Mesothelial cell of epicardium (in vitro differentiated cells): ENCODE results near the gene RPL15. TPM values are rescaled to one million over a fixed set of nuclear protein-coding genes. Genes with fewer than 3 reads are reported as not detected.

Experiments
- DNase-seq, 2 experiments: peaks; one replicate each; pipeline ENCODE4 v3.0.0; 2021; ENCODE audit warnings: low spot score in 2 of 2; ENCODE audit not compliant: unreplicated experiment in 2 of 2
- H3K27ac Mint-ChIP-seq: 2 replicates; pipeline ENCODE4 v1.8.0; 2021; ENCODE audit warnings: mixed read lengths
- H3K27me3 Mint-ChIP-seq: 2 replicates; pipeline ENCODE4 v1.8.0; 2021; ENCODE audit warnings: low read depth, mixed read lengths
- H3K36me3 Mint-ChIP-seq: 2 replicates; pipeline ENCODE4 v1.8.0; 2021; ENCODE audit warnings: mixed read lengths
- H3K4me1 Mint-ChIP-seq: 2 replicates; pipeline ENCODE4 v1.8.0; 2021; ENCODE audit warnings: mixed read lengths
- H3K4me3 Mint-ChIP-seq: 2 replicates; pipeline ENCODE4 v1.8.0; 2021; ENCODE audit warnings: mild to moderate bottlenecking, moderate library complexity, mixed read lengths
- H3K9me3 Mint-ChIP-seq: 2 replicates; pipeline ENCODE4 v1.8.0; 2021; ENCODE audit warnings: mixed read lengths
- total RNA-seq: library from RNA; stranded (reverse); gene quantifications from 3 replicates; pipeline ENCODE4 v1.2.1, GENCODE V29; 2021
- TF ChIP-seq, protein P1 (sequence below): fragments of 200-600 bp; sonication (generic); IDR thresholded peaks from one replicate; pipeline ENCODE4 v1.5.0; 2021; ENCODE audit warnings: antibody characterized with exemption; ENCODE audit not compliant: unreplicated experiment

RPL15 gene
- total RNA-seq, 1 donor from 2014 or later: 1,989 TPM

DNA sequence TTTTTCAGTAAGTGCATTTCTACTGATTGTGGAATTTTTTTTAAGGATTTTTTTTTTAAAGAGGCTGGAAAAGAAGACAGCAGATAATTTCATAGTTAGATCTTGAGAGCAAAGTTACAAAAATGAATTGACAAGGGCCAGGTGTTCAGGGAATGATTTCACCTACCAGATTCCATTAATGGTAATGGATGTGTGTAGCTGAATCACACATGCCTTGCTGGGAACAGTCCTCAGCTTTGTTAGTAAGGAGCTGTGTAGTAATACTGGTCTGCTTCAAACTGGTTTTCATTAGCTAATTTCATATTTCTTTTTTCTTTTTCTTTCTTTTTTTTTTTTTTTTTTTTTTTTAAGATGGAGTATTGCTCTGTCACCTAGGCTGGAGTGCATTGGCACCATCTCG is 44.1 kb downstream of the RPL15 start:
- TF ChIP-seq, protein P1, sequence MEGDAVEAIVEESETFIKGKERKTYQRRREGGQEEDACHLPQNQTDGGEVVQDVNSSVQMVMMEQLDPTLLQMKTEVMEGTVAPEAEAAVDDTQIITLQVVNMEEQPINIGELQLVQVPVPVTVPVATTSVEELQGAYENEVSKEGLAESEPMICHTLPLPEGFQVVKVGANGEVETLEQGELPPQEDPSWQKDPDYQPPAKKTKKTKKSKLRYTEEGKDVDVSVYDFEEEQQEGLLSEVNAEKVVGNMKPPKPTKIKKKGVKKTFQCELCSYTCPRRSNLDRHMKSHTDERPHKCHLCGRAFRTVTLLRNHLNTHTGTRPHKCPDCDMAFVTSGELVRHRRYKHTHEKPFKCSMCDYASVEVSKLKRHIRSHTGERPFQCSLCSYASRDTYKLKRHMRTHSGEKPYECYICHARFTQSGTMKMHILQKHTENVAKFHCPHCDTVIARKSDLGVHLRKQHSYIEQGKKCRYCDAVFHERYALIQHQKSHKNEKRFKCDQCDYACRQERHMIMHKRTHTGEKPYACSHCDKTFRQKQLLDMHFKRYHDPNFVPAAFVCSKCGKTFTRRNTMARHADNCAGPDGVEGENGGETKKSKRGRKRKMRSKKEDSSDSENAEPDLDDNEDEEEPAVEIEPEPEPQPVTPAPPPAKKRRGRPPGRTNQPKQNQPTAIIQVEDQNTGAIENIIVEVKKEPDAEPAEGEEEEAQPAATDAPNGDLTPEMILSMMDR: no peak
- Mint-ChIP-seq H3K27ac (no peak overlapping the region), H3K36me3 (peaks cover 52% of the 10 kb centered on the region), H3K4me1 (peaks cover 9% of the 10 kb centered on the region), H3K27me3 (no peaks in the 10 kb centered on the region), H3K9me3 (no peaks in the 10 kb centered on the region), H3K4me3 (no peak overlapping the region)
- no peak for DNase-seq

DNA sequence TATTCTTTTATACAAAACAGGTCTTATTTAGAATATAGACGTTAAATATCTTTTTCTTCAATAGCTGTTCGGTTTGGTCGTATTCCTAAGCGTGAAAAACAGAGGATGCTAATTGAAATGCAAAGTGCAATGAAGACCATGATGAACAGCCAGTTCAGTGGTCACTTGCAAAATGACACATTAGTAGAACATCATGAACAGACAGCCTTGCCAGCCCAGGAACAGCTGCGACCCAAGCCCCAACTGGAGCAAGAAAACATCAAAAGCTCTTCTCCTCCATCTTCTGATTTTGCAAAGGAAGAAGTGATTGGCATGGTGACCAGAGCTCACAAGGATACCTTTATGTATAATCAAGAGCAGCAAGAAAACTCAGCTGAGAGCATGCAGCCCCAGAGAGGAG is 45.0 kb downstream of the RPL15 start:
- Mint-ChIP-seq H3K4me1 (peaks cover 10% of the 10 kb centered on the region), H3K36me3 (peaks cover 50% of the 10 kb centered on the region), H3K27me3 (no peaks in the 10 kb centered on the region), H3K27ac (no peak overlapping the region), H3K4me3 (no peak overlapping the region), H3K9me3 (no peaks in the 10 kb centered on the region)
- DNase-seq: no peak
- TF ChIP-seq, protein P1: no peak

DNA sequence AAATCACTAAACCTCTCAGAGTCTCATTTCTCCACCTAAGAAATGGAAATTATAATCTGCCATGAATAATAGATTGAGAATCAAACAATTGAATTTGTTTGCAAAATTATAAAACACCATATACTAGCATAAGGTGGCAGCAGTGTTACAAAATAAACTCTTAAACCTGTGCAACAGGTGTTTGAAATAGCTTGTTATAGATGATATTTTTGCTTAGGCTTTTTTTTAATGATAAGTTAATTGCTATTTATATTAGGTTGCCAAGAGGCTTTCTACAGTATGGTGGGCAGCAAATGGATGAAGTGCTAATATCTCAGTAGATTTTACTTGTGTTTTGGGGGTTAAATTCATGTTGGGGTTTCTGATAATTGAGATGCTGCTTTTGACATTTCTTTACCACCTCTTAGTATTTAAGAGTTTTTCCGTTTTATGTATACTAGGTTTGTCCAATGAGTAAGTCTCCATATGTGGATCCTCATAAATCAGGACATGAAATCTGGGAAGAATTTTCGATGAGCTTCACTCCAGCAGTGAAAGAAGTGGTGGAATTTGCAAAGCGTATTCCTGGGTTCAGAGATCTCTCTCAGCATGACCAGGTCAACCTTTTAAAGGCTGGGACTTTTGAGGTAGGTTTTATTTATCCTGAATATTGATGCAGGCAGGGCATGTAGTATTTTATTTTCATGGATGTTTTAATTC is 47.8 kb downstream of the RPL15 start:
- peaks cover 13% of the 10 kb centered on the region for H3K4me1 Mint-ChIP-seq
- H3K4me3 Mint-ChIP-seq: no peak overlapping the region
- DNase-seq: no peak
- H3K36me3 Mint-ChIP-seq: peaks cover 46% of the 10 kb centered on the region
- H3K9me3 Mint-ChIP-seq: no peaks in the 10 kb centered on the region
- H3K27ac Mint-ChIP-seq: no peak overlapping the region
- TF ChIP-seq, protein P1: no peak
- no peaks in the 10 kb centered on the region for H3K27me3 Mint-ChIP-seq

DNA sequence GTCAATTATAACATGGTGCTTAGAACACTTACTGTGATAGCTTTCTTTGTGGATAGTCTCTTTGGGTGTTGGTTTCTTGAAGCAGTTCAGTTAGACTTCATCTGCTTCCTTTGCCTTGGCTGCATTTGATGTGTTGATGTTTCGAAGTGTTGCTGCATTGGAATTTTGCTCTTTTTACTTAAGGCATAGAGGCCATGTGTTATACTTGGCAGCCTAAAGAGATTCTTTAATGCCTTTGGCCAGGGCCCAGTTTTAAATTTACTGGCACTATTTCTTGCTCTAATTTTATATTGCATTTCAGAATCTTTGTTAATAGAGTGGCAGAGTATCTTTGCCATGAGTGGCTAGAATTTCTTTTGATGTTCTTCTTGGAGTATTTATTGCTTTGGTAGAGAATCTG is 49.4 kb downstream of the RPL15 start:
- no peak overlapping the region for H3K4me3 Mint-ChIP-seq
- H3K36me3 Mint-ChIP-seq: peaks cover 38% of the 10 kb centered on the region
- peaks cover 13% of the 10 kb centered on the region for H3K4me1 Mint-ChIP-seq

DNA sequence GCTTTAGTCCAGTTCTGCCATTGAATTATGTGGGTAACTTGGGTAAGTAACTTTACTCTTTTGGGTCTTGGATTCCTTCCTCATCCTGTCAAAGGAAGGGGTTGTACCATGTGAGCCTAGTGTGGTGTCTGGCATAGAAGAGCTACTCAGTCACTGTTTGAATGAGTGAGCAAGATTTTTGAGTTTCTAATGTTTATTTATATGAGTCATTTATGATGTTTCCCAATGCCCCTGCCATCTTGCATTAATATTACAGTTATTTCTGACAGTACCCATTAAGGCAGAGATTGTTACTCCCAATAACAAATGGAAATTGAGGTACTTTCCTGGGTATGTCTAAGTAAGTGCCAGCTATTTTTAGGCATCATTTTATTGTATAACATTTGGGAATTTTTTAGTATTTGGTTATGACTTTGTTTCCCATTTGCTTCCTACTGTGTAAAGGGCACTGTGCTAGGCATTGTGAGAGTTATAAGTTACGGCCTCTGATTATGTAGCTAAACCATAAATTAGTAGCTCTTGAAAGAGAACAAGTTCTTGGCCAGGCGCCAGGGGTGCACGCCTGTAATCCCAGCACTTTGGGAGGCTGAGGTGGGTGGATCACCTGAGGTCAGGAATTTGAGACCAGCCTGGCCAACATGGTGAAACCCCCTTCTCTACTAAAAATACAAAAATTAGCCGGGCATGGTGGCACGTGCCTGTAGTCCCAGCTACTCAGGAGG is 51.7 kb downstream of the RPL15 start:
- H3K9me3 Mint-ChIP-seq: no peaks in the 10 kb centered on the region
- H3K36me3 Mint-ChIP-seq: peaks cover 19% of the 10 kb centered on the region
- TF ChIP-seq, protein P1: no peak
- peaks cover 9% of the 10 kb centered on the region for H3K4me1 Mint-ChIP-seq
- DNase-seq: no peak
- H3K27me3 Mint-ChIP-seq: no peaks in the 10 kb centered on the region
- no peak overlapping the region for H3K27ac Mint-ChIP-seq
- no peak overlapping the region for H3K4me3 Mint-ChIP-seq

More for the DNA sequence above, 49.4 kb downstream of the RPL15 start:
- H3K27me3 Mint-ChIP-seq: no peaks in the 10 kb centered on the region
- DNase-seq: no peak
- TF ChIP-seq, protein P1: no peak
- H3K9me3 Mint-ChIP-seq: no peaks in the 10 kb centered on the region
- peak overlapping the region; percentile 4 for H3K27ac Mint-ChIP-seq
